K562 (cell line): ENCODE data around the gene MYRIP. TPM values are rescaled to one million over a fixed set of nuclear protein-coding genes. Genes with fewer than 3 reads are reported as not detected.
A peak's percentile ranks its signal among the peaks of the same experiment; 100 is the strongest.

Experiments
- ATAC-seq: fragments of 200-7000 bp; cut with Tn5 transposase; 3 replicates; pipeline ENCODE4 v1.9.1; 2020; ENCODE audit warnings: moderate library complexity
- BruUV-seq: library from RNA; stranded (reverse); fragments of 400-500 nt; replicated peaks from 2 replicates; lab custom pipeline; 2021; lab: Mats Ljungman, UMichigan
- CTCF ChIA-PET: fragments of 300-600 bp; formaldehyde crosslinking; extraction: SDS; loops from one replicate; lab custom pipeline; 2021; ENCODE audit warnings: low intra/inter-chr PET ratio; lab: Yijun Ruan, JAX
- POLR2A ChIA-PET: fragments of 300-600, 350-650 bp; sonication (Branson Sonifier 250); formaldehyde crosslinking; extraction: SDS; loops from one replicate; lab custom pipeline; 2021; ENCODE audit warnings: antibody characterized with exemption, inconsistent platforms; lab: Yijun Ruan, JAX
- DNase-seq, 4 experiments: peaks; one replicate each; pipeline versions ENCODE4 v3.0.0 to v3.0.0-alpha.2; 2011 to 2018; ENCODE audit warnings: low spot score in 3 of 4, mixed read lengths in 3 of 4; ENCODE audit errors: extremely low read depth in 1 of 4
- FAIRE-seq: peaks from 2 replicates; lab custom pipeline; 2011; peaks lifted over from hg19 to GRCh38; lab: Jason Lieb, UNC
- H2AFZ ChIP-seq: 2 replicates; pipeline ENCODE4 v1.6.0; 2011; ENCODE audit warnings: low read depth, low read length, control low read depth, inconsistent platforms
- H3K27ac ChIP-seq: fragments of 200-600 bp; 3 replicates; pipeline ENCODE4 v1.8.0; 2011; ENCODE audit warnings: low read depth, mild to moderate bottlenecking, control low read depth, inconsistent platforms, low read length, moderate library complexity, mixed read lengths; ENCODE audit errors: extremely low read depth
- H3K27me3 ChIP-seq, 2 experiments: fragments of 300-600 bp in 1 of 2; 2 replicates in 1 of 2; 3 replicates in 1 of 2; pipeline versions ENCODE4 v1.6.0 to v1.8.0; 2011; ENCODE audit warnings: inconsistent platforms in 2 of 2, low read length in 2 of 2, mild to moderate bottlenecking in 1 of 2, mixed read lengths in 1 of 2, moderate library complexity in 1 of 2; ENCODE audit not compliant: control insufficient read depth in 2 of 2, insufficient read depth in 2 of 2
- H3K36me3 ChIP-seq: fragments of 300-600 bp; 3 replicates; pipeline ENCODE4 v1.8.0; 2011; ENCODE audit warnings: mild to moderate bottlenecking, low read length, inconsistent platforms; ENCODE audit not compliant: control insufficient read depth, insufficient read depth
- H3K4me1 ChIP-seq, 2 experiments: fragments of 200-600 bp in 1 of 2; replicated peaks in 1 of 2; 2 replicates in 1 of 2; 3 replicates in 1 of 2; pipeline versions ENCODE4 v1.5.1 to v1.8.0; 2011; ENCODE audit warnings: inconsistent platforms in 2 of 2, low read length in 2 of 2, mild to moderate bottlenecking in 1 of 2, mixed read lengths in 1 of 2, moderate library complexity in 1 of 2; ENCODE audit not compliant: control insufficient read depth in 2 of 2, insufficient read depth in 2 of 2
- H3K4me2 ChIP-seq: 2 replicates; pipeline ENCODE4 v1.6.1; 2011; ENCODE audit warnings: low read length, control low read depth, inconsistent platforms, mixed read lengths; ENCODE audit not compliant: insufficient read depth
- H3K4me3 ChIP-seq: fragments of 200-600 bp; sonication (generic), shearing (Covaris generic); 2 replicates; pipeline ENCODE4 v1.5.1; 2016; ENCODE audit warnings: control low read depth, inconsistent platforms
- H3K79me2 ChIP-seq: fragments of 200-600 bp; 3 replicates; pipeline ENCODE4 v1.8.0; 2011; ENCODE audit warnings: low read length, inconsistent platforms; ENCODE audit not compliant: control insufficient read depth, insufficient read depth
- H3K9ac ChIP-seq, 2 experiments: 2 replicates each; pipeline versions ENCODE4 v1.6.0 to v1.6.1; 2011; ENCODE audit warnings: low read depth in 2 of 2, low read length in 2 of 2, control low read depth in 1 of 2, inconsistent platforms in 1 of 2, mild to moderate bottlenecking in 1 of 2, mixed read lengths in 1 of 2; ENCODE audit not compliant: insufficient read depth in 1 of 2
- H3K9me1 ChIP-seq: one replicate; pipeline ENCODE4 v1.6.0; 2011; ENCODE audit warnings: inconsistent platforms, mild to moderate bottlenecking, low read length, moderate library complexity; ENCODE audit not compliant: control insufficient read depth, insufficient read depth
- H3K9me3 ChIP-seq: replicated peaks from 2 replicates; pipeline ENCODE4 v1.5.1; 2011; ENCODE audit warnings: low read depth, low read length, inconsistent platforms; ENCODE audit not compliant: control insufficient read depth, insufficient read depth
- H4K20me1 ChIP-seq: replicated peaks from 2 replicates; pipeline ENCODE4 v1.6.1; 2011; ENCODE audit warnings: low read length, inconsistent platforms, mixed read lengths; ENCODE audit not compliant: control insufficient read depth, insufficient read depth
- C11orf30 ChIP-seq: fragments of 450-650 bp; IDR thresholded peaks from 2 replicates; pipeline ENCODE4 v1.6.1; 2016; ENCODE audit warnings: low read depth, mild to moderate bottlenecking
- ERF ChIP-seq: fragments of 450-650 bp; formaldehyde crosslinking; IDR thresholded peaks from 2 replicates; pipeline ENCODE4 v1.4.0; 2020; ENCODE audit warnings: mild to moderate bottlenecking, mixed read lengths
- ESRRA ChIP-seq: fragments of 450-650 bp; IDR thresholded peaks from 2 replicates; pipeline ENCODE4 v1.6.1; 2014; ENCODE audit warnings: low read depth, mild to moderate bottlenecking, moderate library complexity, borderline replicate concordance
- HNRNPLL ChIP-seq: fragments of 200-400 bp; formaldehyde crosslinking; IDR thresholded peaks from 2 replicates; pipeline ENCODE4 v1.6.1; 2017; ENCODE audit warnings: low read length, low read depth, mild to moderate bottlenecking; ENCODE audit not compliant: poor library complexity, severe bottlenecking
- IRF2 ChIP-seq: sonication (generic); formaldehyde crosslinking; IDR thresholded peaks from 2 replicates; pipeline ENCODE4 v1.8.1; 2022; ENCODE audit warnings: mild to moderate bottlenecking, missing genetic modification reagents
- KLF1 ChIP-seq: fragments of 450-650 bp; IDR thresholded peaks from 2 replicates; pipeline ENCODE4 v1.6.1; 2016; ENCODE audit warnings: missing genetic modification characterization, missing compliant biosample characterization
- MAFG ChIP-seq: fragments of 450-650 bp; conservative IDR thresholded peaks from 2 replicates; pipeline ENCODE4 v1.6.1; 2016; ENCODE audit warnings: missing genetic modification characterization, missing compliant biosample characterization
- ZNF316 ChIP-seq: fragments of 450-650 bp; IDR thresholded peaks from 2 replicates; pipeline ENCODE4 v1.6.1; 2016
- WGBS: fragments of 100-300 bp; shearing (Covaris generic); methylation state at CpG from one replicate; pipeline ENCODE4 v1.1.6; 2016; ENCODE audit warnings: low coverage, mixed read lengths; ENCODE audit not compliant: insufficient coverage; ENCODE audit errors: missing lambda C conversion rate; 5-methylcytosine and 5-hydroxymethylcytosine counted together
- in situ Hi-C: fragments of 300-500 bp; cut with MboI; formaldehyde crosslinking; loops from 4 replicates; pipeline ENCODE4 v1.15.0; 2018; ENCODE audit warnings: inconsistent platforms, mixed read lengths
- intact Hi-C: fragments of 100-400 bp; cut with micrococcal nuclease; formaldehyde crosslinking; loops from 2 replicates; pipeline ENCODE4 v1.14.2; 2022
- polyA plus RNA-seq, 8 experiments: library from polyadenylated mRNA; depleted of rRNA in 4 of 8; stranded (reverse) in 5 of 8; unstranded in 3 of 8; fragments of >200 nt; fragmentation: Nextera tagmentation in 2 of 8; fragmentation: Illumina TruSeq in 1 of 8; extraction: Ambion mirVana in 2 of 8; extraction: Trizol in 1 of 8; gene quantifications; 2 replicates each; pipeline versions ENCODE4 v1.2.1 to v1.2.3, GENCODE V29; 2011 to 2014; ENCODE audit warnings: inconsistent platforms in 1 of 8, missing spikeins in 1 of 8
- total RNA-seq, 7 experiments: library from RNA; depleted of rRNA in 6 of 7; stranded (reverse); fragments of >200 nt in 6 of 7; fragmentation: Illumina TruSeq in 2 of 7; extraction: Trizol in 2 of 7; gene quantifications; 2 replicates each; pipeline versions ENCODE4 v1.2.1 to v1.2.3, GENCODE V29; 2011 to 2021; ENCODE audit warnings: low replicate concordance in 1 of 7
- TF ChIP-seq, protein P1 (sequence below): IDR thresholded peaks from 2 replicates; pipeline ENCODE4 v1.6.1; 2011; ENCODE audit not compliant: insufficient read length; ENCODE audit errors: extremely low read depth
- TF ChIP-seq, protein P2 (sequence below): fragments of 250-450 bp; sonication (Bioruptor Pico); IDR thresholded peaks from 2 replicates; pipeline ENCODE4 v1.8.0; 2022; ENCODE audit warnings: inconsistent platforms, mild to moderate bottlenecking, moderate library complexity, borderline replicate concordance
- TF ChIP-seq, protein P3 (sequence below): fragments of 250-450 bp; sonication (Bioruptor Pico); IDR thresholded peaks from 2 replicates; pipeline ENCODE4 v1.5.0; 2021; ENCODE audit warnings: mild to moderate bottlenecking, moderate library complexity
- TF ChIP-seq, protein P4 (sequence below): fragments of 450-650 bp; formaldehyde crosslinking; IDR thresholded peaks from 2 replicates; pipeline ENCODE4 v1.4.0; 2020; ENCODE audit warnings: mild to moderate bottlenecking, mixed read lengths

Gene MYRIP
- total and polyA plus RNA-seq, 9 of the 15 experiments (the other 6 are each of a cell fraction or from before 2014, with no cell fraction given) = 0.03 to 0.12 TPM; not detected in 7

DNA sequence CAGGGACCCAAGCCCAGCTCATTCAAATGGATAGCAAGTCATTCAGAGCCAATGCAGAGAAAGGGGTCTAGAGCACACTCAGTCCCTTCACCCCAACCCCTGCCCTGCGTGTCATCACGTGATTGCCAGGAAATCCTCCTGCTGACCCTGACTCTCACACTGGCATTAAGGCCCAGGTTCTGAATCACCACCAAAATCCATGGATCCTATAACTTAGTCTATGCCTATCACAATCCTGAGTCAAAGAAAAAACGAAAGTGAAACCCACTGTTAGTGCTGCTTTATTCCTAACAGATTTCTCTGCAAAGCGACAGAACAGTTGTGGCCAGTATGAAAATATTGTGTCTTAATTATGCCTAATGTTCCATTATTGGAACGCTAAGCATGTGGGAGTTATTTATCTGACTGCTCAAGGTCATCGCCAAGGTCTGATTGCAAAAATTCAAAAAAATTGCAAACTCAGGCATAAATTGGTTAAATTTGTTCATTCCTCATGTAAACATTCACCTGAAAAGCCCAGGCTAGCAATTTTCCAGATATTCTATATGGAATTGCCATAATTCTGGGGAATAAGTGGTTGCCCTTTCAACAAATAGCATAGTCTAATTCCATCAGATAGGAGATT, 391.4 kb downstream of the MYRIP start:
- no peaks in the 10 kb centered on the region for H3K4me1 ChIP-seq
- H2AFZ ChIP-seq = no peak overlapping the region
- in situ Hi-C loops = no loop called here
- TF ChIP-seq, protein P1, sequence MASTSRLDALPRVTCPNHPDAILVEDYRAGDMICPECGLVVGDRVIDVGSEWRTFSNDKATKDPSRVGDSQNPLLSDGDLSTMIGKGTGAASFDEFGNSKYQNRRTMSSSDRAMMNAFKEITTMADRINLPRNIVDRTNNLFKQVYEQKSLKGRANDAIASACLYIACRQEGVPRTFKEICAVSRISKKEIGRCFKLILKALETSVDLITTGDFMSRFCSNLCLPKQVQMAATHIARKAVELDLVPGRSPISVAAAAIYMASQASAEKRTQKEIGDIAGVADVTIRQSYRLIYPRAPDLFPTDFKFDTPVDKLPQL = no peak
- TF ChIP-seq HNRNPLL (no peak), KLF1 (tag) (no peak), C11orf30 (peak; percentile 47; the same call in 1 of the 2 replicates), ESRRA (peak; percentile 60; the same call in 1 of the 2 replicates), MAFG (peak; percentile 65), ZNF316 (peak; percentile 45), ERF (CRISPR knock-in tag) (no peak), IRF2 (peak; percentile 61; the same call in 1 of the 2 replicates)
- TF ChIP-seq, protein P2, sequence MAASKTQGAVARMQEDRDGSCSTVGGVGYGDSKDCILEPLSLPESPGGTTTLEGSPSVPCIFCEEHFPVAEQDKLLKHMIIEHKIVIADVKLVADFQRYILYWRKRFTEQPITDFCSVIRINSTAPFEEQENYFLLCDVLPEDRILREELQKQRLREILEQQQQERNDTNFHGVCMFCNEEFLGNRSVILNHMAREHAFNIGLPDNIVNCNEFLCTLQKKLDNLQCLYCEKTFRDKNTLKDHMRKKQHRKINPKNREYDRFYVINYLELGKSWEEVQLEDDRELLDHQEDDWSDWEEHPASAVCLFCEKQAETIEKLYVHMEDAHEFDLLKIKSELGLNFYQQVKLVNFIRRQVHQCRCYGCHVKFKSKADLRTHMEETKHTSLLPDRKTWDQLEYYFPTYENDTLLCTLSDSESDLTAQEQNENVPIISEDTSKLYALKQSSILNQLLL (CRISPR knock-in tag) = no peak
- TF ChIP-seq, protein P3, sequence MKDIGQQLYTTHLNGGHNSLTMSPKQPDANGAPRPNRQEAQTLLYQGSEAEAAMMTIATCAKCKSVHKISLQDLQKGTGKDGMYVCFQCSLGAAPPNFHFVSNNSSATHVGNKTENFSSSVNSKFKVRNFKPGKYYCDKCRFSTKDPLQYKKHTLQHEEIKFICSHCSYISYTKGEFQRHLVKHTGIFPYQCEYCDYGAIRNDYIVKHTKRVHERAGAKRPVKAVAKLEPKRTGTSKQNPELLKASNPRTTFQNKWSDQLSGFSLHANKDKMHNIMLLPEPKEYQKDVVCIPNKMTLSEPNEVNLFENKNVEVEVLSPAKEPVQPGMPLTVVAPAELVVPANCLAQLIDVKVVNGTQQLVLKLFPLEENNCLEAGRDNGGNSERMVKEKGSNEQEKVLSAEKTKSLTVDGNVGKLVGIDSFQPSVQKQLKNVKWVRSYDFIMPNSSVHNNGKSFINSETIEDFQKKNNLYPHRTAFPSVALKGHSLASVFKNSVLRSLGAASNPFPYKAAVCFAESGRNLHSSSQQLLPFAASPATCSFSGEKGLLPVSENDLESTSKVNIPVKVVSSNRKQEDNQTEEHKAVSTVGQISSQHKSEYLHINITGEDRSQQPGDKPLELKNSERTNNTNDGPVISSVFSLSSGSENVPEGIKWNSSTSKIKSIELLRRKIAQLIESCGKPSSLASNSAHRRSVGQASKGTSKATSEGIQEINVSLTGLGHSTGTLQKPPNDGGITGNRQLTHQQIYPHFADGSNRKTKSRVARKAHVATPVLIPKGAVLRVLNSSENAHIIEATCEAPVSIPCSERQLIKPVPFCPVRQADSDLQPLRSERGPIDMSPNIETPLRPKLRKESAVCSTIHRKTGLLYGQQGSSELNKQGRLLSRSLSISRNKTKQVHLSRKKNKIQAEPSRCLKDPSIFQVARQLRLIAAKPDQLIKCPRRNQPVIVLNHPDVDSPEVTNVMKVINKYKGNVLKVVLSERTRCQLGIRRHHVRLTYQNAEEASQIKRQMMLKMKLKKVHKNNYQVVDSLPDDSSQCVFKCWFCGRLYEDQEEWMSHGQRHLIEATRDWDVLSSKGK (CRISPR knock-in tag) = no peak
- TF ChIP-seq, protein P4, sequence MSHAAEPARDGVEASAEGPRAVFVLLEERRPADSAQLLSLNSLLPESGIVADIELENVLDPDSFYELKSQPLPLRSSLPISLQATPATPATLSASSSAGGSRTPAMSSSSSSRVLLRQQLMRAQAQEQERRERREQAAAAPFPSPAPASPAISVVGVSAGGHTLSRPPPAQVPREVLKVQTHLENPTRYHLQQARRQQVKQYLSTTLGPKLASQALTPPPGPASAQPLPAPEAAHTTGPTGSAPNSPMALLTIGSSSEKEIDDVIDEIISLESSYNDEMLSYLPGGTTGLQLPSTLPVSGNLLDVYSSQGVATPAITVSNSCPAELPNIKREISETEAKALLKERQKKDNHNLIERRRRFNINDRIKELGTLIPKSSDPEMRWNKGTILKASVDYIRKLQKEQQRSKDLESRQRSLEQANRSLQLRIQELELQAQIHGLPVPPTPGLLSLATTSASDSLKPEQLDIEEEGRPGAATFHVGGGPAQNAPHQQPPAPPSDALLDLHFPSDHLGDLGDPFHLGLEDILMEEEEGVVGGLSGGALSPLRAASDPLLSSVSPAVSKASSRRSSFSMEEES (CRISPR knock-in tag) = peak; percentile 85
- H3K36me3 ChIP-seq = no peaks in the 10 kb centered on the region
- H3K9me3 ChIP-seq = no peaks in the 10 kb centered on the region
- H3K9me1 ChIP-seq = no peaks in the 10 kb centered on the region
- no peak overlapping the region for H3K4me3 ChIP-seq
- no peaks in the 10 kb centered on the region for H3K79me2 ChIP-seq
- BruUV-seq = no TSS peak
- peak; percentile 11 for FAIRE-seq
- ATAC-seq = no peak
- intact Hi-C loops = no loop called here
- ChIA-PET POLR2A (interaction anchor here (1.0 kb wide), 1 partner anchor 114 kb away, joined by 3 read pairs; no protein-coding TSS in a partner anchor), CTCF (no interaction called here)
- peaks cover 0 to 19% of the 10 kb centered on the region in 2 experiments; a peak in 2 of 5 replicates for H3K27me3 ChIP-seq
- H3K27ac ChIP-seq = no peak overlapping the region
- no peaks in the 10 kb centered on the region; the same call in 1 of the 2 replicates for H4K20me1 ChIP-seq
- H3K4me2 ChIP-seq = no peak overlapping the region
- no peak overlapping the region for H3K9ac ChIP-seq
- whole genome bisulfite sequencing = 31% methylated on average over 6 of the region's 6 CpGs
- DNase-seq = no peak
